ENCODE results near the gene TMCO4.
"Not testable (repeated sequence)": the region's sequence is repeated elsewhere in the genome, so short reads cannot be mapped to it uniquely, and the experiment has no call there.

Gene TMCO4

DNA sequence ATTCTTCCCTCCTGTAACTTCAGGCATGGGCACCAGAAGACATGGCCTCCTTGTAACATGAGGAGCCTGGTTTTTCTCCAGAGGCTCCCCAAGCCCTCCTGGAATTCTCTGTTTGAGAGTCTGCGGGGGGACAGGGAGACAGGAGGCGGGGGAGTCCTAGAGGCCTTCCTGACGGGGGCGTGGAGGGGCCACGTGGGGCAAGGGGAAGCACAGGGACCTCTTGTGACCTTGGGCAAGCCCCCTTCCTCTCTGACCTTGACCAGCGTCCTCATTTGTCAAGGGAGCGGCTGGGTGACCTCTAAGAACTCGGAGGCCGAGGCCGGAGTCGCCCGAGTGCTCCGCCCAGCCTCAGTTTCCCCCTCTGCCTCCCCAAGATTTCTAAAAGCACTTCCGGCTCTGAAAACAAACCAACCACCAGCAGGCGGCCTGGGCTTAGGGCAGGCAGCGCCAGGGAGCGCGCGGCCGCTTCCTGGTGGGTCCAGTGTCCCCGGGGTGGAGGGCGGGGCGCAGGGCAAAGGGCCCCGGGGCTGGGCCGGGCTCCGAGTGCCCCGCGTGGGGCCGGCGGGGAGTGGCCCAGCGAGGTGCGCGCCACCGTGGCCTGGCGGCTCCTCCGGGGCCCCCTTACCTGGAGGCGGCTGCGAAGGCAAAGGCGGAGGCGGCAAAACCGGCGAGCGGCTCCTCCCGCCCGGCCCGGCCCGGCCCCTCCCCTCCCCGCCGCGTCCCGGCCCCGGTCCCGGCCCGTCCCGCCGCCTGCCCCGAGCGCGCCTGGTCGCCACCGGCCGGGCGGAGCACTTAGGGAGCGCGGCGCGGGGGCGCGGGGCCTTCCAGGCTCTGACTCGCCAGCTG lies at the start of gene TMCO4:
Gene TMCO4 (minus strand): TSS at position 687 of the 846 bp plus-strand sequence. CDS start 19,158 bp downstream, outside the sequence.
- peak; percentile 72 for DNase-seq

DNA sequence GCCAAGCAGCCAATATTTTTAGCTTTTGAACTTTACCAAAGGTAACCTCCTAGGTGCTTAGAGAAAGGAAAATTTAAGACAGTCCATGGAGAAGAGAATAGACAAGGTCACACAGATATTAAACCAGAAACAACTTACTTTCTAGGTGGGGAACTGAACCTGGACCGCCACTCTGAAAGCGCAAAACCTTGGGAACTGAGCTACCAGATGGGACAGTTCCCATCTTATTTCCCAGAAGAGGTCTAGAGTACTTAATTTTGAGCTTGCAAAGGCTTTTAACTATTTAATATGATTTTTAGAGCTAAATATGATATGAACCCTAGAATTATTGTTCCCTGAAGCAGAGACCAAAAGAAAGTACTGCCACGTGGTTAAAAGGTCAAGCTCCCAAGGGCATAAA lies 49.6 kb upstream of the TMCO4 start:
- not testable (repeated sequence) for DNase-seq

DNA sequence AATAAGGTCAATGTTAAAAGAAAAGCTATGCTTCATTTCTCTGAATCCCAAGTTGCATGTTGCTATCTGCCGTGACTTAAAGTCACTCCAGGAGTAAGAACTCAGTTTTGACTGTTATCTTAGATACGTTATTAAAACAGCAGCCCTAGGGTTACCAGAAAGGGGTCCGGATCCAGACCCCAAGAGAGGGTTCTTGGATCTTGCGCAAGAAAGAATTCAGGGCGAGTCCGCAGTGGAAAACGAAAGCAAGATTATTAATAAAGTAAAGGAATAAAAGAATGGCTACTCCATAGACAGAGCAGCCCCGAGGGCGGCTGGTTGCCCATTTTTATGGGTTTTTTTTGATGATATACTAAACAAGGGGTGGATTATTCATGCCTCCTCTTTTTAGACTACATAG lies 47.6 kb upstream of the TMCO4 start:
- not testable (repeated sequence) for DNase-seq

DNA sequence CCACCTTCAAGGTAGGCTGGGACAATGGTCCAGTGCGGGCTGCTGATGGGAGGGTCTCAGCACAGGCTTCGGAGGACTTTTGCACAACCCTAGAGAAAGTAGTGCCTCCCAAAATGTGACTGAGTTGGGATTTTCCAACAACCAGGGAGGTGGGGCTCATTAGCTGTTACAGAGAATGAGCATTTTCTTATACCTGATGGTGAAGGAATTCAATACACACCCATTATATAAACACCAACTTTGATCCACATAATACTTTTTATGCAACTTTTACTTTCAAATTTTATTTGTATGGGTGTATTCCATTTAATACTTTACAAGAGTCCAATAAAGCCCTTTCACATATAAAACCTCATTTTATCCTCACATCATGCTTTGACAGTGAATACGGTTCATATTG lies 46.6 kb upstream of the TMCO4 start:
- no peak for DNase-seq

DNA sequence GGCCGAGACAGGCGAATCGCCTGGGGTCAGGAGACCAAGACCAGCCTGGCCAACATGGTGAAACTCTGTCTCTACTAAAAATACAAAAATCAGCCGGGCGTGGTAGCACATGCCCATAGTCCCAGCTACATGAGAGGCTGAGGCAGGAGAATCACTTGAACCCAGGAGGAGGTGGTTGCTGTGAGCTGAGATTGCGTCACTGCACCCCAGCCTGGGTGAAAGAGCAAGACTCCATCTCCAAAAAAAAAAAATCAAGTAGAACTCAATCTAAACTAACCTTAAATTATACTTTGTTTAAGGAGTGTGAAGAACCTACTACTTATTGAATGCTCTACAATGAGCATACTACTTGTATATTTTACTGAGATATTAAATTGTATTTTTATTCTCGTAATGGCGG lies 45.8 kb upstream of the TMCO4 start:
- no peak for DNase-seq

DNA sequence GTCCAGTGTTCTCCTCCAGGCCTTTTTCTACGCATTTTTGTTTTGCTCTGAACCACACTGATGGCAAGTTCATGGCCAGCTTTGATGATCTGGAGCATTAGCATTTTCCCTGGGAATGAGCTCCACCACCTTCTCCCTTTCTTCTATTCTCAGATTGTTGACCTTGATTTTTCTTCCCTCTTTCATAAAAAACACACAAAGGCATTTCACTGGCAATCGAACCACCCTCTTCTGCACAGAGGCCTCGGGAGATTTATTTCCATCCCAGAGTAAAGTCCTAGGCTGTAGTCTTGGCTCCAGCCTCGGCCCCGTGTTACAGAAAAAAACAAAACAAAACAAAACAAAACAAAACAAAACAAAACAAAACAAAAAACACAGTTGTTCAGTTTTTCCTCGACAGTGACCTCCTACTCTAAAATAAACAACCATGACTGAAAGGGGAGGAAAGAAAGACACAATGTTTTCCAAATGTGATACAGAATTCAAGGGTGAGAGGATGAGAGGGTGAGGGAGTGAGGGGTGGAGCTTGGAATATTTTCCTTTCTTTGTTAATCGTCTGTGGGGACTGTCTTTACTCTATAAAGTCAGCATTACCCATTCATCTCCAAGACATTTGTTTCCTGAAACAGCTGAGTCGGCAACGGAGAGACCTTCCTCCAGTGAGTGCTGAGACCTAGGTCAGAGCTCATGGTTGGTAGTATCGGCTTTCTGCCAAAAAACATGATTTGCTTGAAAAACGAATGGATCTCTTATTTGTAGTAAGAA lies 45.2 kb upstream of the TMCO4 start:
- DNase-seq: no peak

DNA sequence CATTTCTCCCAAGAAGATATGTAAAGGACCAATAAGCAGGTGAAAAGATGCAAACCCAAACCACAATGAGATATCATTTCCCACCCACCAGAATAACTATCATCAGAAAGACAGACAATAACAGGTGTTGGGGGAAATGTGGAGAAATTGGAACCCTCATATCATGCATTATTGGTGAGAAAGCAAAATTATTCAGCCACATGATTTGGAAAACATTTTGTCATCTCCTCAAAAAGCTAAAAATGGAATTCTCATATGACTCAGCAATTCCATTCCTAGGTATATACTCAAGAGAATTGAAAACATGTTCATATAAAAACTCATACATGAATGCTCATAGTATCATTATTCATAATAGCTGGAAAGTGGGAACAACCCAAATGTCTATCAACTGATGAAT lies 40.5 kb upstream of the TMCO4 start:
- no peak for DNase-seq

DNA sequence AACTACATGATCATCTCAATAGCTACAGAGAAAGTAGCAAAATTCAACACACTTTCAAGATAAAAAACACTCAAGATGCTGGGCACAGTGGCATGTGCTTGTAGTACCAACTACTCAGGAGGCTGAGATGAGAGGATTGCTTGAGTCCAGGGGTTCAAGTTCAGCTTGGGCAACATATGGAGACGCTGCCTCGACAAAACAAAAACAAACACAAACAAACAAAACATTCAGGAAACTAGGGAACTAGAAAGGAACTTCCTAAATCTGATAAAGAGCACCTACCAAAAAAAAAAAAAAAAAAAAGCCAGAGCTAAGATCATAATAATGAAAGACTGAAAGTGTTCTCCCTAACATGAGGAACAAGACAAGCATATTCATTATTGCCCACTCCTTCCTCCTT lies 38.1 kb upstream of the TMCO4 start:
- DNase-seq: no peak

DNA sequence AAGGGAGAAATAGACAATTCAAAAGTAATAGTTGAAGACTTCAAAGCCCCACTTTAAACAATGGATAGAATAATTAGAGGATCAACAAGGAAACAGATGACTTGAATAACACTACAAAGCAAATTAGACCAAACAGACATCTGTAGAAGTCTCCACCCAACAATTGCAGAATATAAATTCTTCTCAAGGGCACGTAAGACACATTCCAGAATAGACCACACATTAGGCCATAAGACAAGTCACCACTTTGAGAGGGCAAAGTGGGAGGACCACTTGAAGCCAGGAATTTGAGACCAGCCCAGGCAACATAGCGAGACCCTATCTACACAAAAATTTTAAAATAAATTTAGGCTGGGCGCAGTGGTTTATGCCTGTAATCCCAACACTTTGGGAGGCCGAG lies 35.9 kb upstream of the TMCO4 start:
- DNase-seq: no peak

DNA sequence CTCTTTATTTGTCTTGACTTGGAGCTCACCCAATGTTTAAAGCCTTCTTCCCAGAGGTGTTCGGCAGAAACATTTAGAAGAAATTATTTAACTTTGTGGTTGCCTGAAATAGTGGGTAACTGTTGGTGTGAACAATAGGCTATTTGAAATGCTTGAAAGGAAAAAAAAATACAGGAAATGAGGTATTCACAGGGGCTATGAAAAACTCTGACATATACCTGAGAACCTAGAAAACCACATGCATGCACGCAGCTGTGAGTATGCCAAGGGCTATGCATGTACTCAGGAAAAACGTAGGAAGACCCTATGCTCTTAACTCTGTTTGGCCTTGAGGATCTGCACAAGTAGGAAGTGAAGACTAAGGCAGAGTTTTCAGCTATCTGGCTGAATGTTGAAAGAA lies 31.7 kb upstream of the TMCO4 start:
- no peak for DNase-seq

DNA sequence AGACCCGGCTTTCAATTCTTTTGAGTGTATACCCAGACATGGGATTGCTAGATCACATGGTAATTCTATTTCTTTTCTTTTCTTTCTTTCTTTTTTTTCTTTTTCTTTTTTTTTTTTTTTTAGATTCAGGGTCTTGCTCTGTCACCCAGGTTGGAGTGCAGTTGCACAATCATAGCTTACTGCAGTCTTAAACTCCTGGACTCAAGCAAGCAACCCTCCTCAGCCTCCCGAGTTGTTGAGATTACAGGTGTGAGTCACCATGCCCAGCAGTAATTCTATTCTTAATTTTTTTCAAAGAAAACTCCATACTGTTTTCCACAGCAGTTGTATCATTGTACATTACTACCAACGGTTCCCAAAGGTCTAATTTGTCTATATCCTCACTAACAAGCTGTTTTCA lies 28.8 kb upstream of the TMCO4 start:
- DNase-seq: no peak

DNA sequence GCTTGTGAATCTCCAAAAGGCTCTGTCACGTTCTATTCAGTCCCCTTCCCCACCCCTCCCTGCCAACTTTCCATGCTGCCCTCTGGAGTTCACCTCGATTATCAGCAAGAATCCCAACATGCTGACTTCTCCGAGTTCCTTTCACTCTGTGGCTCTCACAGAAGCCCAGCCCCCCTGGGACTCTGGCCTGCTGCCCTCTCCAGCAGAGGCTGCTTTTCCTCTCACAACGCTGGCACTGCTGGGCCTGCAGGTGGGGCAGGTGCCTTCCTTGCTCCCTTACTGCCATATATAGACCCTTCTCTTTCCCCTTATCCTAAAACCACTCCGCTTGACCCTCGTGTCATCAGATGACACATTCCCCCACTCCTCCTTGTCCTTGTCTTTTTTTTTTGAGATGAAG lies 25.6 kb upstream of the TMCO4 start:
- no peak for DNase-seq

DNA sequence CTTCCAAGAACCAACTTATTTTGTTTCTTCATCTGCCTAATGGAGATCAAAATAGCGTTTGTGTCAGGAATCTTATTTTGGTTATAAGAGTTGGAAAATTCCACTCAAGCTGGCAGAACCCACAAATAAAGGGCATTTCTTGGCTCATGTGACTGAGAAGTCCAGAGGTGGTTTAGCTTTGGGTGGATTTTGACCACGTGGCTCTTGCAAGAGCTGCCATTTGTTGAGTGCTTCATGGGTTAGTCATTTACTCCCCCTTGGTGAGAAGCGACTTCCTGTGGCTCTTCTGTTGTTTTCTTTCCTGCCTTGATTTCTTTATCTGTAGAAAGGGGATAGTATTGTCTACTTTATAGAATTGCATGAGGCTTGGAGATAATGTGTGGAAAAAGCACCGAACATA lies 24.8 kb upstream of the TMCO4 start:
- DNase-seq: no peak

DNA sequence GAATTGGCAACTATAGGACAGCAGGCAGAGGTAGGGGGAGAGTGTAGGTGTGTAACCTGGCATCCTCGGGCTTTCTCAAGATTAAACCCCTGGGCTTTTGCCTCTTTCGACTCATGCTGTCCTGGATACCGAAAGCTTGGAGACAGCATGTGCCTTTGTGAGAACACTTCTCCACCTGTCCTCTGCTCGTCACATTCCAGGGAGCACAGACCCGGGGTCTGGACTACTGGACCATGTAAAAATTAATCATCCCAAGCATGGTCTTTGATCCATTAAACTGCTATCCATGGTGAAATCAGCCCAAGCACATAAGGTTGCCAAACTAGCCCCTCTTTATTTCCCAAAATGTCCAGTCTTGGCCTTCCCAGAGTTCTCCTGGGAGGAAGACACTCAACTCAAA lies 24.3 kb upstream of the TMCO4 start:
- DNase-seq: no peak

DNA sequence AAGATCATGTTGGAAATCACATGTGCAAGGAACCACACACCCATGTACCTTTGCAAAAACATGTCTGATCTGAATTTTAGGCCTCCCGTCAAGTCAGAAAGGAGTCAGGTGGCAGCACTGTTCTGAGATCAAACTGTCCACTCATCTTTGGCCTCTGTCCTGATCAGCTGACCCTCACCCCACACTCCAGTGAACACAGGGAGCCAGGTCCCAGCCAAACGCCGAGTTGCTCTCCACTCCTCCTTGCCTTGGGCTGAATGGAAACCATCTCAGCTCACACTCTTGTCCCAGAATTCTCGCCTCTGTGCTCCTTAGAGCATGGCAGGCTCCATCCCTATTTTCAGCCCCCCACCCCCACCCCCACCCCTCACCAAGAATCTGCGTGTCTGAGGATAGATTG lies 20.0 kb upstream of the TMCO4 start:
- DNase-seq: no peak

DNA sequence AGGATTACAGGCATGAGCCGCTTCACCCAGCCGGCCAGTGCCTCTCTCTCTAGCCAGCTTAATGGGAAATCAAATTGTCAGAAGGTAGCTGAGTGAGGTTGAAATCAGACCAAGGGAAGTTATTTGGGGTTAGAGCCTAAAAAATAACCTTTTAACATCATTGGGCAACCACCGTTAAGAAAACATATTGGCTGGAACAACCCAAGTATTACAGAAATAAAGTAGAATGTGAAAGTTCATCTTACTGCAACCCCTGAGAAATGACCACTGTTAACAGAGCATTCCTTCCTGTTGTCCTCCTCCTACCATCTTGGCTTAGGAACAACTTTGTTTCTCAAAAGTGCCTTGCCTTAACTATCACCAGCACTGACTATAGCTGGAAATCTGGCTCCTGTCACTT lies 18.6 kb upstream of the TMCO4 start:
- no peak for DNase-seq

DNA sequence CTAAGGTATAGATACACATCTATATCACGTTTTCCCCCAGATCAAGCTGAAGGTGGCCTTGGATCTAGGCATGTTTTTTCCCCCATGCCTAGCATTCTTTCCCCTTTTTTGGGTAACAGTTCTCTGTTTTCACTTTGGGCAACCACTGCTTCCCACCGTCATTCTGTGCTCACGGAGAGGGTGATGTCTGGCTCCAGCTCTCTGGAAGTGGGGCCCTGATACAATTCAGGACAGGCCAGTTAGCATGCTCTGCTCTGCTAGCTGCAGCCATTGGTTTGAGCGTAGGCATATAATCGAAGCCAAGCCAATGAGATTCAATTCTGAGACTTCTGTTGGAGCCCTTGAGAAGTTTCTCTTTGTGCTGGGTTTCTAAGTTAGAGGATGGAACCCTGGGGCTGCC lies 17.4 kb upstream of the TMCO4 start:
- DNase-seq: no peak

DNA sequence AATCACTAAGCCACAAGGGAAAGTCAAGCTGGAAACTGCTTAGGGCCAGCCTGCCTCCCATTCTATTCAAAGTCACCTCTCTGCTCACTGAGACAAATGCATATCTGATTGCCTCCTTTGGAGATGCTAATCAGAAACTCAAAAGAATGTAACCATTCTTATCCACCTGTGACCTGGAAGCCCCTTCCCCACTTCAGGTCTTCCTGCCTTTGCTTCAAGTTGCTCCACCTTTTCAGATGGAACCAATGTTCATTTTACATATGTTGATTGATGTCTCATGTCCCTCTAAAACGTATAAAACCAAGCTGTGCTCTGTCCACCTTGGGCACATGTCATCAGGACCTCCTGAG lies 17.0 kb upstream of the TMCO4 start:
- DNase-seq: not testable (repeated sequence)

DNA sequence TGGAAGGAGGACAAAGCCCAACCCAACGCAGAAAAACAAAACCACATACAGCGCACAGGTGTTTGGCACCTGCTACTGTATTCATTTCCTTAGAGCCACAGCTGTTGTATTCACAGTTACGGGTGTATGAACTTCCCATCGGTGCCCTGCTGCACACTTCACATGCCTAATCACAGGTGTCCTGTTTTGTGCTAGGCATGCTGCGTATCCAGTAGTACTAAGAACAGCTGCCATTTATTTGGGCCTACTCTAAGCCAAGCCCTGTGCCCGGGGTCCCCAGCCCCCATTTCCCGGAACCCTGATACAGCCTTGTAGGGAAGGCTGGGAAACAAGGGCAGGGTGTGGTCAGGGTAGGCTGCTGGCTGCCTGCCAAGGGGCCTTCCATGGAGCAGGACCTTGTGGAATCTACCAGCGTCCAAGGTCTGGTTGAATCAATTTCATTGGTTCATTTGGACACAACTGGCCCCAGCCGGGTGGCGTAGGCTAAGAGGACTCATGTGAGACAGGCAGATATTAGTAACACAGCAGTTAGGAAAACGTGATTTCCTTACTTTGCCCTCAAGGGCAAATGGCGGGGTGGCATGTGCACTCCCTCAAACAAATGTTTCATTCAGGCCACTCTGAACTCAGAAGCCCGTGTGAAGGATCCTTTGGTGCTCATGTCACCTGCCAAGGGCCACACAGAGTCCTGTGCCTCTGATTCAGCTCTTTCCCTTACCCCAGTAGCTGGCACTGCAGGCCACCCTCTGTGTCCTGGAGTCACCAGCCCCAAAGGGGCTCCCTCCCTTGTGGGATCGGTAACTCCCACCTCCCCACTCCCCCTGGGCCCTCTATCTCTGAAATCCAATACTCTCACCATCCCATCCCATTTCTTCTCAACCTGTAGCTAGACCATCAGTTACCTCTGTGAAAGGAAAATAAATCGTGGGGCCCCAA lies 16.4 kb upstream of the TMCO4 start:
- no peak for DNase-seq

DNA sequence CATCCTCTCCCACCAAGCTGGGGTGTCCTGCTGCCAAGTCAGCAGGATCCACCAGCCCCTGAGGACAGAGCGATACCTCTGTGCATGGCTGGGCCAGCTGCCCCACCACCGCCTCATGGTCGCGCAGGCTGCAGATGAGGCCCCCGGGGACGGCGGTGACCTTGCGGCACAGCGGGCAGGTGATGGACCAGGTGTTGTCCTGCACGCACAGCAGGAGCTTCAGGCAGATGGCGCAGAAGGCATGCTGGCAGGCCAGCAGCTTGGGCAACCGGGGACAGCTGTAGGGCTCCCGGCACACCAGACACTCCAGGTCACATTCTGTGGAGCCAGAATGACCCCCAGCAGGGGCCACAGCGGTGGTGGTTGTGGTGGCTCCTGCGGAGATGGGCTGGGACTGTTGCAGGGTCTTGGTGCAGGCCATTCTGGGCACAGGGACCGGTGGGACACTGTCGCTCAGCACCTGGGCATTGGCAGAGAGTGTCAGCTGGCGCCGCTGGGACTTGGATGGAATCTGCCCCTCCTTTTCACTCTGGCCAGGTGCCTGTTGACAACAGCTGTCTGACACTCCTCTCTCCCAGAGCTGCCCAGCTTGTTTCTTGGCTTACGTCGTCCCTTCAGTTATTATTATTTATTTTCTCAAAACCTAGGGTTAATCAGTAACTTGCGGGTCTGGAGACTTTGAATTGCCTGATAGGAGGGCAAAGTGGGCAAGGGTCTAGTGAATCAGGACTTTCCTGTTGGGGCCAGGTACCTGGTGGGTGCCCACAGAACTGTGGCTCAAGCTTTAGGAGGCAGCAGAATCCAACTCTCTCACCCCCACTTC lies 15.2 kb upstream of the TMCO4 start, which contains the start of gene RNF186:
Gene RNF186 (minus strand): TSS at position 603 of the 823 bp plus-strand sequence. CDS start 182 bp downstream, at position 421.
- no peak for DNase-seq

DNA sequence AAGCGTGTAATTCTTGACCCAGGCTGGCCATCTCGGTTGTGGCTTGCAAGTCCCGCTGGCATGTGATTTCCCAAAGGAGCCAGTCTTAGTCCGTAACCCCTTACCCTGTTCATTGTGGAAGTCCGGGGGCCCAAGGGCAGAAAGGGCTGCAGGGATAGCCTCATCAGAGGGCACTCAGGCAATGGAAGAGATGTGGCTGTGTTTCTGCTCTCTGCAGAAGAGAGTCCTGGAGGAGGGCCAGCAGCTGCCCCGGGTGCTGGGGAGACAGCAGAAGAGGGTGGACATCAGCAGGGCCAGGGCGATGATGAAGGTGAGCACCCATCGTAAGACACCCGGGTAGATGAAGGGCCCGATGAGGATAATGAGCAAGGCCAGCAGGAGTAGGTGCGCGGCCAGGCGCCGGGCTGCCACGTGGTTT lies 14.5 kb upstream of the TMCO4 start:
- no peak for DNase-seq

DNA sequence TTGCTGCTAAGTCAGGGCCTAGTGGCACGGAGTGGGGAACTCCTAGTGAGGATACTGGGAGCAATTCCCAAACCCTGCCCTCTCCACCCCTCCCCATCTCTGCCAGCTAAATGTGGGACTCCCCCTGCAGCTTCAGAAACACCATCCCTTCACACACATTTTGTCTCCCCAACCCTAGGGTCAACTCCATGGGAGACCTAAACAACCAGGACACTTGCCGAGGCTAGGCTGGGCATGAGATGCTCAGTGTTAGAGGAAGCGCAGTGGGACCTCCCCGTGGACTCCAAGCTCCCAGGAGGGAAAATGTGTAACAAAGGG lies 13.9 kb upstream of the TMCO4 start:
- DNase-seq: no peak
